ENCODE data around the gene AQP3. TPM values are rescaled to one million over a fixed set of nuclear protein-coding genes. Genes with fewer than 3 reads are reported as not detected.
A peak's percentile ranks its signal among the peaks of the same experiment; 100 is the strongest.

Gene AQP3
- total and polyA plus RNA-seq, 2 of the 8 experiments (the other 6 are each of a cell fraction or from before 2014, with no cell fraction given) = 2.6 to 7.6 TPM

DNA sequence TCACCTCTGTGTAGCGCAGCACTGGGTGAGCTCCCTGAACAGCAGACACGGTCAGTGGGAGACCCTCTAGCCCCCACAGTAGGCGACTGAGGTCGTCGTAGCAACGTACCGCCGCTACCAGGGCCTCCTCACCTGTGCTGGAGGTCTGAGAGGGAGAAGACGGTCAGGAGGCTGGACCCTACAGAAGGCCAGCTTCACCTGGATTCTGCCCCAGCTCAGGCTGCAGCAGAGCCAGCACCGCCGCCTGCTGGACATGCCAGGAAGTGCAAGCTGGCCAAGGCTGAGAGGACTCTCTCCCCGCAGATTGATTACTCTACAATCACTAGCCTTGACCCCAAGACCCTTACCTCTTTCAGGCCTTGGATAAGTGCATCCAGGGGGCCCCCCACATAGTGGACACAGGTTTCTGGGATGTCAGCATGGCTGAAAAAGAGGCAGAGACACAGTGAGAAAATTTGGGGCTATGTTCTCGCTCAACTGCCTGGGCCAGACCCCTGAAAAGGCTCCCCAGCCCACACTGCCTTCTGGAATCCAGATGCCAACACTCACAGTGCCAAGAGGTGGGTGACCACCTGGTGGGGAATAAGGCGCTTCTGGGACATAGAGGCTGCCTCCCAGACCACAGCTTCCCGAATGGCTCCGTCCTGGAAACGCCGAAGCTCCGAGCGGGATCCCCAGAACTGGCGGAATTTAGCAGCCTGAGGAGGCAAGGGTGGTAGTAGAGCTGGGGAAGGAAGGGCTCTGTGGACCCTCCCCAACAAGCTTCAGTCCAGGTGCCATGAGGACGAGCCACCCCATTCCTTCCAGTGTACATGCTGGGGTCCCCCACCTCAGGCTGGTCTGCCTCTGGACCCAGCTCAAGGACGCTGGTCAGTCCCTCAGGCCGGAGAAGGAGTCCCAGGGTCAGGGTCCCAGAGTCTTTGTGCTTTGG lies 19.4 kb upstream of the AQP3 start (continued):
- no peak for TF ChIP-seq SAP30 (IDR thresholded peaks at IDR 0.05; ENCODE audit: insufficient read depth, insufficient replicate concordance, low read length)
- TF ChIP-seq KDM1A (IDR thresholded peaks at IDR 0.05; ENCODE audit: borderline replicate concordance, low read length) = no peak
- TF ChIP-seq CTBP2 (IDR thresholded peaks at IDR 0.05; ENCODE audit: borderline replicate concordance, insufficient read depth, insufficient read length, low read length) = no peak
- TF ChIP-seq SUZ12 (IDR thresholded peaks at IDR 0.05; ENCODE audit: low read length) = no peak
- no peak for TF ChIP-seq KDM4A (IDR thresholded peaks at IDR 0.05; ENCODE audit: low read depth, low read length, severe bottlenecking)
- TF ChIP-seq TAF1 (IDR thresholded peaks at IDR 0.05; ENCODE audit: low read depth, low read length) = no peak
- TF ChIP-seq RFX5 (IDR thresholded peaks at IDR 0.05; ENCODE audit: borderline replicate concordance, low read depth, low read length) = no peak
- TF ChIP-seq TEAD4 (IDR thresholded peaks at IDR 0.05; ENCODE audit: low read depth, low read length) = 0 out of 2 replicates have a peak, but pooled peaks have one; percentile 10
- TF ChIP-seq CREB1 (IDR thresholded peaks at IDR 0.05) = no peak
- TF ChIP-seq, protein P1, sequence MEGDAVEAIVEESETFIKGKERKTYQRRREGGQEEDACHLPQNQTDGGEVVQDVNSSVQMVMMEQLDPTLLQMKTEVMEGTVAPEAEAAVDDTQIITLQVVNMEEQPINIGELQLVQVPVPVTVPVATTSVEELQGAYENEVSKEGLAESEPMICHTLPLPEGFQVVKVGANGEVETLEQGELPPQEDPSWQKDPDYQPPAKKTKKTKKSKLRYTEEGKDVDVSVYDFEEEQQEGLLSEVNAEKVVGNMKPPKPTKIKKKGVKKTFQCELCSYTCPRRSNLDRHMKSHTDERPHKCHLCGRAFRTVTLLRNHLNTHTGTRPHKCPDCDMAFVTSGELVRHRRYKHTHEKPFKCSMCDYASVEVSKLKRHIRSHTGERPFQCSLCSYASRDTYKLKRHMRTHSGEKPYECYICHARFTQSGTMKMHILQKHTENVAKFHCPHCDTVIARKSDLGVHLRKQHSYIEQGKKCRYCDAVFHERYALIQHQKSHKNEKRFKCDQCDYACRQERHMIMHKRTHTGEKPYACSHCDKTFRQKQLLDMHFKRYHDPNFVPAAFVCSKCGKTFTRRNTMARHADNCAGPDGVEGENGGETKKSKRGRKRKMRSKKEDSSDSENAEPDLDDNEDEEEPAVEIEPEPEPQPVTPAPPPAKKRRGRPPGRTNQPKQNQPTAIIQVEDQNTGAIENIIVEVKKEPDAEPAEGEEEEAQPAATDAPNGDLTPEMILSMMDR (IDR thresholded peaks at IDR 0.05; ENCODE audit: control extremely low read depth in 1 of 3, insufficient read depth in 1 of 3, low read depth in 1 of 3, low read length in 3 of 3) = peak; percentile 94 to 100 (median 99)
- TF ChIP-seq SP1 (IDR thresholded peaks at IDR 0.05; ENCODE audit: low read depth, low read length) = no peak
